ENCODE results near the gene TRIM63. TPM values are rescaled to one million over a fixed set of nuclear protein-coding genes. Genes with fewer than 3 reads are reported as not detected.

The TRIM63 gene
- total and polyA plus RNA-seq, 9 of the 15 experiments (the other 6 are each of a cell fraction or from before 2014, with no cell fraction given), result 0.08 to 0.57 (median 0.36) TPM

- TF ChIP-seq C11orf30 (IDR thresholded peaks at IDR 0.05; ENCODE audit: low read depth) (no peak), GATA2 (CRISPR knock-in tag; IDR thresholded peaks at IDR 0.05) (no peak), PRMT5 (CRISPR knock-in tag; IDR thresholded peaks at IDR 0.05) (no peak), ZFP1 (CRISPR knock-in tag; IDR thresholded peaks at IDR 0.05) (no peak), ETS2 (tag; IDR thresholded peaks at IDR 0.05; ENCODE audit: borderline replicate concordance, poor library complexity, severe bottlenecking) (no peak), ZBTB17 (CRISPR knock-in tag; IDR thresholded peaks at IDR 0.05) (no peak), NELFE (IDR thresholded peaks at IDR 0.05; ENCODE audit: insufficient read depth, insufficient read length) (no peak), CCAR2 (IDR thresholded peaks at IDR 0.05; ENCODE audit: low read depth, low read length) (no peak), BCLAF1 (IDR thresholded peaks at IDR 0.05; ENCODE audit: borderline replicate concordance in 1 of 2, control insufficient read depth in 1 of 2, low read depth in 2 of 2, low read length in 1 of 2) (no peak), ZNF655 (CRISPR knock-in tag; IDR thresholded peaks at IDR 0.05) (no peak), CSDE1 (IDR thresholded peaks at IDR 0.05) (no peak), RBM25 (IDR thresholded peaks at IDR 0.05; ENCODE audit: low read depth, low read length, severe bottlenecking) (peak; percentile 98), MAZ (CRISPR knock-in tag; conservative IDR thresholded peaks at IDR 0.05 in 1 of 2, IDR thresholded peaks at IDR 0.05 in 1 of 2) (no peak), RBM39 (optimal IDR thresholded peaks at IDR 0.05; ENCODE audit: low read depth, low read length) (no peak), ZNF780A (CRISPR knock-in tag; IDR thresholded peaks at IDR 0.05) (no peak), CREB3L1 (IDR thresholded peaks at IDR 0.05; ENCODE audit: borderline replicate concordance, low read depth) (no peak), RBM15 (IDR thresholded peaks at IDR 0.05; ENCODE audit: insufficient read depth, low read length) (no peak)
Measured at GRCh38 chr1:26077524-26077923, 10.1 kb upstream of the TRIM63 start (continued).
